Fibroblast of upper back skin (primary cell): Measurements from ENCODE around the gene TIAM2.
A peak's percentile ranks its signal among the peaks of the same experiment; 100 is the strongest.
"Not testable (repeated sequence)": the region's sequence is repeated elsewhere in the genome, so short reads cannot be mapped to it uniquely, and the experiment has no call there.

Experiments used
- DNase-seq: peaks from one replicate; pipeline ENCODE4 v3.0.0-alpha.2; 2013

Gene TIAM2

DNA sequence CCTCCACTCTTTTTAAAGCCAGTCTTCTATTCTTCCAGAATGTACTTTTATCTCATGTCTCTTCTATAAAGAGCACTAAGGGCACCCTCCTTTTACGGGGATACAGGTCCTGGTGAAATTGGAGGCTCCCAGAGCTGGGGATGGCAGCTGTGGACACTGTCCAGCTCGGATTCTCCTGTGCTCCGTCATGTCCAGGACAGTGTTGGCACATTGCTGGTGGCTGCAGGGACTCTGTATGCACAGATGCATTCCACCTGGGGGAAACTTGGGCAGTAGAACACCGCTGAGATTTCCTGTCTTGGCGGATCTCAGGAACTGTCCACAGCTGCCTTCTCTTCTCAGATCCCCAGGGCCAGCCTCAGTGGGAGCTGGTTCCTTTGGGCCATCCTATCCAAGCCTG is 212.1 kb downstream of the TIAM2 start:
- no peak for DNase-seq

DNA sequence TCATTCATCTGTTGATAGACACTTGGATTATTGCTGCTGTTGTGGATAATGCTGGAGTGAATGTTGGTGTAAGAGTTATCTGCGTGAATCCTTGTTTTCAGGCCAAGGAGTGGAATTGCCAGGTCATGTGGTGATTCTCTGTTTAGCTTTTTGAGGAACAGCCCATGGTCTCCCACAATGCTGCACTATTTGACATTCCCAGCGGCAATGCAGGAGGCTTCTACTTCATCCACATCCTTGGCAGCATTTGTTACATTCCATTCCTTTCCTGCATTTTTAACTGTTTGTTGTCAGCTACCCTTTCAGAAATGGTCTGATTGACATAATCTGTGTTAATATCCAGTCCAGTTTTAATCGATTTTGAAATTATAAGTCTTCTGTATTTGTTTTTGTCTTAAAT is 217.0 kb downstream of the TIAM2 start:
- peak; percentile 64 for DNase-seq

DNA sequence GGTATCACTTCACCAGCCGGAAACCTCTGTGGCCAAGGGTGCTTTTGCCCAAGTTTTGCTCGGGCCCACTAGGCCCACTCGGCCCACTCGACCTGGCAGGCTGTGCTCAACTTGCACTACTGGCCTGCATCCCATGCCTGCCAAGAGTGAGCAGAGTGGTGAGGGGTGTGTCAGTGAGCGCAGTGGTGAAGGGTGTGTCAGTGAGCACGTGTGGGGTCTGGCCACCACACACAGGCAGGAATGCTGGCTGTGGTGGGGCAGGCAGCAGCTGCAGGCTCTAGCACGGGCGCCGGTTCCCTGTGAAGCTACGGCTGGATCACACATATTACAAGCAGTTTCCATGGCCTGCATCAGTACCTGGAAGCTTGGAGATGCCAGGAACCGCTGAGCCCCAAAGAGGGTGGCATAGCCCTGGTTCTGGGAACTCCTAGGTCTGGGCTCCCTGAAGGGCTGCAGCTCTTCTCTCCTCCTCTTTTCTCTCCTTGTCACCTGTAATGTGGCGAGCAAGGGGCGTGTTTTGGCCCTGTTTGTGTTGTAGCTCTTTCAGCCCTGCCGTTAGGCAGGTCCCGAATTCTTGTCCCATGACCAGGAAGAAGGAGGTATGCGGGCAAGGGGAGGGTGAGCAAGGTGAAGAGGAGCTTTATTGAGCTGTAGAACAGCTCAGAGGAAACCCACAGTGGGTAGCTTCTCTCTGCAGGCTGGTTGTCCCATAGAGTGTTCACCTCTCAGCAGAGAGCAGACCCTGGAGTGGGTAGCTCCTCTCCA is 217.7 kb downstream of the TIAM2 start:
- peak; percentile 69 for DNase-seq

DNA sequence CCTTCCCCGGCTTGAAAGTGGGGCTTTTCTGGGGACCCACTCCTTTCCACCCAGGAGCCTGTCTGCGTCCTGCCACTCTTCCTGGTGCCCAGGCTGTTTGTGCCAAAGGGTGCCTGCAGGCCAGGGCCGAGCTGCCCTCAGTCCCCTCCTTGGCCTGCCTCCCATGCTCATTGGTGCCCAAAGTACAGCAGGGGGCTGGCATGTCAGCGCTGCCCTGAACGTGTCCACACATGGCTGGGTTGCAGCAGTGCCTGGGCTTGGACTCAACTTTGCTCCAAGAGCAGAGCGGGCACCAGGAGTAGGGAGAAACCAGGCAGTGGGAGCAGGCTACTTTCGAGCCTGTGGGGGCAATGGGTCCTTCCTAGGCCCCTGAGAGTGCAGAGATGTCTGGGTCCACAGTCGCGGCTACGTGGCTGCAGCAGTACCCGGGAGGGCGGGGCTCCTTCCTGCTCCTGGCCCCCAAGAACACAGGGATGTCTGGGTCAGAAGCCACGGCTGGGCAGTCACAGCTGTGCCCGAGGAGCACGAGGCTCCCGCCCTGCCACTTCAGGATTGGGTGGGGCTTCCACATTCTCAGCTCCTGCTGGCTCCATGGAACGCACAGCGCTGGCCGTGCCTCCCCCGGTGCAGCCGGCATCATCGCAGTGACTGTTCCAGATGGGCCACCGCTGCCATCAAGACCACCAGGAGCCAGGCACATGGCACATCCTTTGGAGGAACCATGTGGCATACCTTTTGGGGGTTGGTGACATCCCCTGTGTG is 218.7 kb downstream of the TIAM2 start:
- no peak for DNase-seq

DNA sequence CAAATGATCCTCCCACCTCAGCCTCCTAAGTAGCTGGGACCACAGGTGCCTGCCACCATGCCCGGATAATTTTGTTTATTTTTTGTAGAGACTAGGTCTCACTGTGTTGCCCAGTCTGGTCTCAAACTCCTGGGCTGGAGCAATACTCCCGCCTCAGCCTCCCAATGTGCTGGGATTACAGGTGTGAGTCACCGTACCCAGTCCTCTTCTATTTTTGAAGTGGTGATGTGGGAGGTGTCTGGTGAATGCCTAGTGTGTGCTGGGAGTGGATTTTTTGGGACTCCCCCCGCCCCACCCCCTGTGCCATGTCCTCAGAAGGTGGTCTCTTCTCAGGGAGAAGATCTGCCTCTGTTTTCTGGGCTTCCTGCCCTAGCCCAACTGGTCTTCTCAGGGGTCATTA is 220.8 kb downstream of the TIAM2 start:
- DNase-seq, result no peak

DNA sequence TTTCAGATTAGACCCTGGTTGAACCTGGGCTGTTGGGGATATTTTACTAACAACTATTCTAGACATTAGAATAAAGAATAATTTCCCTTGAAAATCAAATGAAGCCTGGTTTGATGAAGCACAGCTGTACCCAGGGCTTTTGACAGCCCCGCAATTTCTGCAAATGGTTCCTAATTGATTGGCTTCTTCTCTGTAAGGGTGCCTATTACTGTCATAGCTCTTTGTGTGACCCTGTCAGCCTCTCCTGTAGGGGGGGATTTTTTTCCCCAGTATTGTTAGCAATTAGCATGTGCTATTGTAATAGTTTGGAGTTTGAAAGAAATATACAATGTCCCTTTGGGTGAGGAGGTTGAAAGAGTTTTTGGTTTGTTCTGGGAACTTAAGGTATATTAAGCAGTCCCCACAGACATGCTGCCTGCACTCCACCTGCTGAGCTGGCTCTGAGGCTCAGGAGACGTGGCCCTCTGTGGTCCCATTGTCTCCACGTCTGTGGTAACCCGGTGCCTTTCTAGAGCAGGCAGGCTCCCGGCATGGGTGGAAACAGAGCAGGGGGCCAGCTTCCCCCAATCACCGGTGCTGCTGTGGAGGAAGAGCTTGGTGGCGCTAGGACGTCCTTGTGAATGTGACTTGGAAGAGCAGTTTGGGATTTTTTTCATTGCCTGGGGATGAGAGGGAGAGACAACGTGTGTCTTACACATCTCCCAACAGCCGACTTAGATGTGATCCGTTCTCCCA is 221.4 kb downstream of the TIAM2 start:
- no peak for DNase-seq

DNA sequence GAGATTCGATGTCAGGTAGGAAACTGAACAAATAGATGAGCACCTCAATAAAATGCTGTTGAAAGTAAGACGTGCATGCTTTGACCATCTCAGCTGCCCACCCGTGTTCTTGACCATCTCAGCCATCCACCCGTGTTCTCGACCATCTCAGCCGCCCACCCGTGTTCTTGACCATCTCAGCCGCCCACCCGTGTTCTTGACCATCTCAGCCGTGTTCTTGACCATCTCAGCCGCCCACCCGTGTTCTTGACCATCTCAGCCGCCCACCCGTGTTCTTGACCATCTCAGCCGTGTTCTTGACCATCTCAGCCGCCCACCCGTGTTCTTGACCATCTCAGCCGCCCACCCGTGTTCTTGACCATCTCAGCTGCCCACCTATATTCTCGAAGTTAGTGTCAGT is 223.6 kb downstream of the TIAM2 start:
- DNase-seq, result not testable (repeated sequence)

DNA sequence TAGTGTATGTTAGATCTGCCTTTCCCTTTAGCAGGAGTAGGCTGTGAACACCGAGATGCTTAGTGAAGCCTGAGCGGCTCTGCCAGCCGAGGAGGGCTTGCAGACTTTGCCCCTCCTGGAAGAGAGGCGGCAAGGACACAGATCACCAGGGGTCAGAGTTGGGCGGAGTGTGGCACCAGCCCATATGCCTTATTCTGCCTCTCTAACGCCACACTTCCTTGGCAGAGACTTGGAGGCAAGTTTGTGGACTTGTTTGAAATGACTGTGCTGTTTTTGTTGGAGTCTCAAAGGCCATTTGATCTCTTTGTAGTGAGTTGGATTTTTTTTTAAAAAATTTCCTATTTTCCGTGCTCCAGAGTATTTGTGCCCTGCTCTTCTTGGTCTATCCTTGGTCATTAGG is 224.2 kb downstream of the TIAM2 start:
- DNase-seq, result no peak

DNA sequence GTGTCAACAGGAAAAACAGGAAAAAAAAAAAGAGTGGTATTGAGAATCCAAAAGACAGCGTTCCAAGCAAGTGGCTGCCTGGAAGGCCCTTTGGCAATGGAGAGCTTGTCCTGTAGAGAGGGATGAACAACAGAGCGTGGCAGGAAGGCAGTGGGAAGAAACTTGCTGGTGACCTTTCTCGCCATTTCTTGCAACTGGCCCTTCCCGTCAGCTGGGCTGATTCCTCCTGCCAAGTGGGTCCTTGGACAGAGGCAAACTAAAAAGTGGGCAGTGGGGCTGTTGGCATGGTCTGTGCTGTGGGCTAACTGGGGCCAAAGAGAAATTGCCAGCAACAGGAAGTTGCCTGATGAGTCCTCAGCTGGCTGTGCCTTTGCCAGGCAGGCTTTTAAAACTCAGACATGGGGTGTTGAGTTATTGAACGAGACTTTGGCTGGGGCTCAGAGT is 224.8 kb downstream of the TIAM2 start:
- DNase-seq, result no peak

DNA sequence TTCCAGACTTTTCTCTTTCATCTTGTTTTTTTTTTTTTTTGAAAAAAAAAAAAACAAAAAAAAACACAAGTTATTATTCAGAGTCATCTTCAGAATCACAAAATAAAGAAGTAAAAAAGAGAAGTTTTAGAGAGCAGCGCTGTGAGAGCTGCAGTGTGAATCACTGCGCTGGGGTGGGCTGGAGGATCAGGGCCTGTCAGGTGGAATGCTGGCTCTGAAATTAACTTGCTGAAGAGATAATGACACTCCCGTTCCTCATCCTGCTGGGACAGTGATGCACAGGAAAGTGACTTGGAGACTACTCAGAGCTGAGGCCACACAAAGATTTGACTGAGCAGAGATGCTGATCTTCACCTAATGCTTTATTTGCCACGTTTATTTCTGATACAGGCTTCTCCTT is 226.0 kb downstream of the TIAM2 start:
- no peak for DNase-seq

DNA sequence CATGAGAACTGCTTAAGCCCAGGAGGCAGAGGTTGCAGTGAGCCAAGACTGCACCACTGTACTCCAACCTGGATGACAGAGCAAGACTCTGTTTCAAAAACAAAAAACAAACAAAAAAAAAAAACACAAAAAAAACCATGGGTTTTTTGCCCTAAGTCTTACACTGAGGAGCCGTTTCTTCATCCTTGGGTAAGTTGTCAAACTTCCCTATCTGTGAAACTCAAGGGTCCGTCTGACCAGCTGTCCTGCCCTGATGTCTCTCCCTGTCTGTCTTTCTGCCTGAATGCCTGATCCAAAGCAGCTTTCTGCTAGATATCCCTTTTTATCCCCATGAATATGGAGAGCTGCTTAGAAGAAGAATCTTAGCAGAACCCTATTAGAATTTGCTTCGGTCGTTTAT is 227.4 kb downstream of the TIAM2 start:
- no peak for DNase-seq

DNA sequence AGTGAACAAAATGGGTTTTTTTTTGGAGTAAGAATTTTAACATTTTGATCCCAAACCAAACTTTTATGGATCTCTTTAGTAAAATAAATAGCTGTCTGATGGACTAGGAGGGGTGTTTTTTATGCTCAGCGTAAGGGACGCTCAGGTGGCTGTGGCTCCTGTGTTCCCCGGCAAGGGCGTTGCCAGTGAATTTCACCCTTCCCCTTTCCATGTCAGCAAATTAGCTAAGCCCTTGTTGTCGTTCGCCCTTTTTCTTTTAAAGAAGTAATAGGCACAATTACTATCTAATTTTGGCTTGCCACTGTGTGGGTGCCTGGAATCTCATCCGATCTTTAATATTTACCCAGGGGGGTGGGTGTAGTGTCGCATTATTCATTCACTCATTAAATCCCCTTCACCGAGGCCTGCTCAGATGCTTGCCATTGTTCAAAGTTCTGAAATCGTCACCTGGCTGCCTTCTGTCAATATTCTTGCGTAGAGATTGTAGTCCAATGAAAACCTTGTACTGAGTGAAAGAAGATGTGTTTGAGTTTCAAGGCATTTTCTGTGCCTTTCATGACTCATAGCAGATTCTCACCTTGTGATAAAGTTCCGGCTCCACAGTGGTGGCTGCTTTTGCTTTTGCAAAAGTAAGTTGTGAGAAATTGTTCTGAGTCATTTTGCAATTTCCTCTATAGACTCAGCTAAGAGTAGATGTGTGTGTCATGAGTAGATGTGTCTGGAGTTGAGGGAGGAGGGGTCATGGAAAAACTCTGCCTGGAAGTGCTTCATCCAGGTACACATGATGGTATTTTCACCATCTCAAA is 228.7 kb downstream of the TIAM2 start:
- DNase-seq, result peak; percentile 89

DNA sequence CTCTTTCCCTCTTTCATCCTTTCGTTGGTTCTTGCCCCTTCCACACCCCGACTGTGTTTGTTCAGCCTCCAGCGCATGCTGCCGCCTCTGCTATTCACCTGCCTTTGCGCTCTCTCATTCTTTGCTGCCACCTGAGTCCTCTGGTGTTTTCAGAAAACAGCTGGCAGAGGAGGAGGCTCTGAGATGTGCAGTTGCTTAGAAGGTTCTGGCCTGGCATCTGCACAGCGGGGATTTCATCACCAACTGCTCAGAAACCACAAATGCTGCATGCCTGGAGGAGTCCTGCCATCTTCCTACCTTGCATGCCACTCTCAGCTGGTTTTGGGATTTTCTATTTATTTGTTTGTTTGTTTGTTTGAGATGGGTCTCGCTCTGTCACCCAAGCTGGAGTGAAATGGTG is 229.5 kb downstream of the TIAM2 start:
- DNase-seq, result no peak

DNA sequence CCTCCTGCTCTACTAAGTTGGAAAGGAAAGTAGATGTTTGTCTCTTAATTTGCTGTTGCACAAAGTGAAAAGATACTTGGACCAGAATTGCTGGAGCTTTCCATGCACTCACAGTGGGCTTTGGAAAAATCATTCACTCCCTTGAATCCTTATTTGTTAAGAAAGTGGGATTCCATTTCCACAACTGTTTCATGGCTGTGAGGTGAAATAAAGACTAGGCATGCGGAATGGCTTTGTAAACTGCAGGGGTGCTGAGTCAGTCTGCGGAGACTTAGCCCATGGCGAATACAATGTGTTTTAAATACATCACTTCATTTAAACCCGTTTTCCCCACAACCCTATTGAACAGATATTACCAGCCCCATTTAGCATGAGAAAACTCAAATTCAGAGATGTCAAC is 231.9 kb downstream of the TIAM2 start:
- DNase-seq, result no peak

DNA sequence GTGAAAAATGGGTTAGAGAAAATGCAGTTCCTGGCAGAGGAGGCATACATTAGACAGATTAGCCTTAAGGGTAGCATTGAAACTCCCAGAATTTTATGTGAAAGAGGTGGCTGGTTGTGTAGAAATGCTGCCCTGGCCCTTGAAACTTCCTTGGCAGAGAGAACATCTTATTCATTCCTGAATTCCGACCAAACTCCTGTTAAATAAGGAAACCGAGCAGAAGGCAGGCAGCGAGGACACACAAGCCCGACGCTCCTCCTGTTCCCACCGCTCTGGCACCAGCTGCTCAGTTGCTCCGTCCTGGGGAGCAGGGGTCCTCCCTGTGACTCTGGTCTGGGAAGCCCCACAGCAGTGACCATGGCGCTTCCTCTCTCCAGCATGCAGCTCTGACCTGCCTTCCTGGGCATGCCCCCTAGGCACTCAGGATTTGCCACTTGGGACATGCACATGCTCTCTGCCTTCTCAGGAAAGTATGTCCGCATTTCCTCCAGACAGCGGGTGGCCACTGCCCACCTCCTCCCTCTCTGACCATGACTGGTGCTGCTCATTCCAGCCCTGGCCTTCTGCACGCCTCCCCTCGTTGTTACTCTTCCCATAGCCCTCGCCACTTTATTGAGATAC is 233.5 kb downstream of the TIAM2 start:
- DNase-seq, result peak; percentile 37

DNA sequence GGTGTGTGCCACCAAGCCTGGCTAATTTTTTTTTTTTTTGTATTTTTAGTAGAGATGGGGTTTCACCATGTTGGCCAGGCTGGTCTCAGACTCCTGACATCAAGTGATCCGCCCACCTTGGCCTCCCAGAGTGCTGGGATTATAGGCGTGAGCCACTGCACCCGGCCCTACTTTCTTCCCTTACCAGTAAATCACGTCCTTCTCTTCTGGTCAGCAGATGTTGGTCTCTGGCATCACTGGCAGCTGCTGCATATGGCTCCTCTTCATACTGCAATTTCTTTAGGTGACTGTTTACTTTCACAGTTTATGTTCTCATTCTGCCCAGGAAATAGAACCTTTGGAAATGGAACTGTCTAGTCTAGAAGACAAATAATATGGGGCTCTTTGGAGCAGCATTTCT is 235.9 kb downstream of the TIAM2 start:
- DNase-seq, result not testable (repeated sequence)

DNA sequence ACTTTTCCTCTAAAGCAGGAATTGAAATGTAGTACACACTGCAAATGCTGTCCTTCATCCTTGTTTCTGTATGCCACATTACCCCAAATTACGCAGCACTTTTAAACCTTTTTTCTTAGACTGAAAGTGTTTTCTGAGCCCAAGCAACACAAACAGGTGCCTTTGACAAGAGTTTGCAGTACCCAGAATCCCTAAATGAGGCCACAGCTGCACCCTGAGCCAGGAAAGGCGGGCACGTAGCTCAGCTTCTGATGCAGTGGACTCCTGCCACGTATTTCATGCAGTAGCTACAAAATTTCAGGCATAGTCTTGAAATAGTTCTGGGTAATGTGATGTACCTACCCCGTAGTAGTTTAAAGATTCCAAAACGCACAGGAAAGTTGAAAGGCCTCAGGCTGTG is 237.7 kb downstream of the TIAM2 start:
- DNase-seq, result no peak

DNA sequence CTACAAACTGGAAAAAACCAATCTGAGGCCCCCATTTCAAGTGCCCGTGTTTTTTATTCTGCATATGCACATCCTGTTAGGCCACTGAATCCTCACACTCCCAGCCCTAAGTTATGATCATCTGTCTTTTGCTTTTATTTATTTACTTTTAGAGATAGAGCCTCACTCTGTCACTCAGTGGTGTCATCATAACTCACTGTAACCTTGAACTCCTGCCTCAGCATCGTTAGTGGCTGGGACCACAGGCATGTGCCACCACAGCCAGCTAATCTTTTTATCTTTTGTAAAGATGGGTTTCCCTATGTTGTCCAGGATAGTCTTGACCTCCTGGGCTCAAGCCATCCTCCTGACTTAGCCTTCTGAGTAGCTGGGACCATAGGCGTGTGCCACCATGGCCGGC is 239.1 kb downstream of the TIAM2 start:
- DNase-seq, result no peak

DNA sequence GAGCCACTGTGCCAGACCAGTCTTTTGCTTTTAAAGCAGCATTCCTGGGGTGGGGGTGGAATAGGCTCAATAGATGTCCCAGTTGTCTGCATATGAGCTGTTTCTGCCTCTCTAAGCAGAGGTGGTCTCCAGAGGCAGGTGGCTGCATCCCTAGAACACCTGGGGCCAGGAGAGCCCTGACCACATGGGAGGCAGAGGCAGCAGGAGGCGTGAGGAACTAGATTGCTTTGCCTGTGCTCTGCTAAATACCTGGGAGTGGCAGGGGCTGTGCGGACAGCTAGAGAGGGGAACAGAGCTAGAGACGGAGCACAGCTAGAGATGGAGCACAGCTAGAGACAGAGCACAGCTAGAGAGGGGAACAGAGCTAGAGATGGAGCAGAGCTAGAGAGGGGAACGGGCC is 239.6 kb downstream of the TIAM2 start:
- no peak for DNase-seq

DNA sequence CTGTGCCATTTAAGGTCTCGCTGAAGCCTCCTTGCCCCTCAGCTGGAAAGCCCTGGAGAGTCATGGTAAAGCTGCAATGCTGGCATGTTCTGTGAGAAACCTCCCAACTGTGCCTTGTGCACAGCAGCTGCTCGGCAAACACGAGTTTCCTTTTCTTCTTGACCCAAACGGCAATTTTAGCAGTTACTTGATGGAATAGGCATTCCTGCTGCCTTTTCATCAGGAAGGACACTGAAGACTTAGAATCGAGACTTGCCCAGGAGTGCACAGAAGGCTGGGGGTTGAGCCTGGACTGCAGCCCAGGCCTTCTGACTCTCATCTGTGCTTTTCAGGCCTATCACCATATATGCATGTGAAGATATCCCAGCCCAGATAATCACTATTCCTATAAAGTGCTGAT is 240.0 kb downstream of the TIAM2 start:
- peak; percentile 35 for DNase-seq

DNA sequence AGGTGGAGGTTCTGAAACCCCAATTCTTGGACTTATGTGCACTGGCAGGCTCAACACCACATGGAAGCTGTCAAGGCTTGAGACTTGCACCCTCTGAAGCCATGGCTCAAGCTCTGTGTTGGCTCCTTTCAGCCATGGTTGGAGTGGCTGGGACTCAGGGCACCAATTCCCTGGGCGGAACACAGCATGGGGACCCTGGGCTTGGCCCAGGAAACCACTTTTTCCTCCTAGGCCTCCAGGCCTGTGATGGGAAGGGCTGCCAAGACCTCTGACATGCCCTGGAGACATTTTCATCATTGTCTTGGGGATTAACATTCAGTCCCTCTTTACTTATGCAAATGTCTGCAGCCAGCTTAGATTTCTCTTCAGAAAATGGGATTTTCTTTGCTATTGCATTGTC is 242.5 kb downstream of the TIAM2 start:
- no peak for DNase-seq

DNA sequence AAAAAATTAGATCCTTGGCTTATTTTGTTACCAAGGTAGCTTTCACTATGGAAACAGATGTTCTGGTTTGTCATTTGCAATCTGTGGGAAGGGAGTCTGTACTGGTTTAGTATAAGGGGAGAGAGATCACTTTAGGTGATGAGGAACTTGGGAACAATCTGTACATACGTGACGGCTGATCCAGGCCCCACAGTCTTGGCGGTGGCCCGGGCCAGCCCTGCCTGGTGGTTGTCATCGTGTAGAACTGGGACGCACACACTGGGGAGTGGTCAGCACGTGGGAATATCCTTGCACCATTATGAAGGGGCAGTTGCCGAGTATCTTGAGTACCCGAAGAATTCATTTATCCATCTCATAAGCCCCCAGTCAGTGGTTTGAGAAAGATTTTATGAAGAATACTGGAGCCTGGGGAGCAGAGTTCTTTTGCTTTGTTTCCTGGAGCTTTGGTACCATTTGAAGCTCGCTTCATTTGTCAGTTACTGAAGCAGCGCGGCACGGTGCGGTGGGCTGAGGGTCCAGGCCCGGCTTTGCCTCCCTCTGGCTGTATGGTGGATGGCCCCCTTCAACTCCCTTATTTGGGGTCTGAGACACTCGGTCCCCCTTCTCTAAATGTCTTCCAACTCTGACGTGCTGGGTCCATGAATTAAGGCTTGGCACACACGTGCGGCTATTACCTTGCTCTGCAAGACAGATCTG is 245.9 kb downstream of the TIAM2 start:
- no peak for DNase-seq
